ENCODE results near the gene KCTD2.

Gene KCTD2

DNA sequence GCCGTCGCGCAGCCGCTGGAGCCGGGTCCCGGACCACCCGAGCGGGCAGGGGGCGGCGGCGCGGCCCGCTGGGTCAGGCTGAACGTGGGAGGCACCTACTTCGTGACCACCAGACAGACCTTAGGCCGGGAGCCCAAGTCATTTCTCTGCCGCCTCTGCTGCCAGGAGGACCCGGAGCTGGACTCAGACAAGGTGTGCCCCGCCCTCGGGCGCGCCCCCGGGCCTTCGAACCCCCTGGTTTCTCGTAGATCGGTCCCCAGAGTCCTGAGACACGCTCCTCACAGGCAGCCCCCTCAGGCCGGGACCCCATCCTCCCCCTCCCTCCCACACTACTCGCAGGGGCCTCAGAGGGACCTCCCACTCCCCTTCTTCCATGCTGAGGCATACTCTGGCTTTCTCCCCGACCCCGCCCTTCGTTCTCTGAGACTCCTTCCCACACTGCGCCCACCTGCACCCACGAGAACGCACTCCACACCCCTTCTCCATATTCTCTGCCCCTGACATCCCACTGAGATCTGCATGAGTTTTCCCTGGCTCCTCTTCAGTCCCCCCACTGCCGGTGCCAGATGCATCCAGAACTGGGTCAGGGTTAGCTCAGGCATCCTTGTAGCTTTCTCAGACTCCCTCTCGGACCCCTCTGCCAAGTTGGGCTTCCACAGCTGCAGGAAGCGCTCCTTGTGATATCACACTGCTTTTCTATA lies 523 bp downstream of the KCTD2 start:
- DNase-seq (ENCODE audit: low read depth): no peak
- H3K4me3 ChIP-seq (ENCODE audit: low read depth, low read length): peak overlapping the region; percentile 100
- TF ChIP-seq, protein P1, sequence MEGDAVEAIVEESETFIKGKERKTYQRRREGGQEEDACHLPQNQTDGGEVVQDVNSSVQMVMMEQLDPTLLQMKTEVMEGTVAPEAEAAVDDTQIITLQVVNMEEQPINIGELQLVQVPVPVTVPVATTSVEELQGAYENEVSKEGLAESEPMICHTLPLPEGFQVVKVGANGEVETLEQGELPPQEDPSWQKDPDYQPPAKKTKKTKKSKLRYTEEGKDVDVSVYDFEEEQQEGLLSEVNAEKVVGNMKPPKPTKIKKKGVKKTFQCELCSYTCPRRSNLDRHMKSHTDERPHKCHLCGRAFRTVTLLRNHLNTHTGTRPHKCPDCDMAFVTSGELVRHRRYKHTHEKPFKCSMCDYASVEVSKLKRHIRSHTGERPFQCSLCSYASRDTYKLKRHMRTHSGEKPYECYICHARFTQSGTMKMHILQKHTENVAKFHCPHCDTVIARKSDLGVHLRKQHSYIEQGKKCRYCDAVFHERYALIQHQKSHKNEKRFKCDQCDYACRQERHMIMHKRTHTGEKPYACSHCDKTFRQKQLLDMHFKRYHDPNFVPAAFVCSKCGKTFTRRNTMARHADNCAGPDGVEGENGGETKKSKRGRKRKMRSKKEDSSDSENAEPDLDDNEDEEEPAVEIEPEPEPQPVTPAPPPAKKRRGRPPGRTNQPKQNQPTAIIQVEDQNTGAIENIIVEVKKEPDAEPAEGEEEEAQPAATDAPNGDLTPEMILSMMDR (conservative IDR thresholded peaks at IDR 0.05; ENCODE audit: low read depth, low read length): no peak

DNA sequence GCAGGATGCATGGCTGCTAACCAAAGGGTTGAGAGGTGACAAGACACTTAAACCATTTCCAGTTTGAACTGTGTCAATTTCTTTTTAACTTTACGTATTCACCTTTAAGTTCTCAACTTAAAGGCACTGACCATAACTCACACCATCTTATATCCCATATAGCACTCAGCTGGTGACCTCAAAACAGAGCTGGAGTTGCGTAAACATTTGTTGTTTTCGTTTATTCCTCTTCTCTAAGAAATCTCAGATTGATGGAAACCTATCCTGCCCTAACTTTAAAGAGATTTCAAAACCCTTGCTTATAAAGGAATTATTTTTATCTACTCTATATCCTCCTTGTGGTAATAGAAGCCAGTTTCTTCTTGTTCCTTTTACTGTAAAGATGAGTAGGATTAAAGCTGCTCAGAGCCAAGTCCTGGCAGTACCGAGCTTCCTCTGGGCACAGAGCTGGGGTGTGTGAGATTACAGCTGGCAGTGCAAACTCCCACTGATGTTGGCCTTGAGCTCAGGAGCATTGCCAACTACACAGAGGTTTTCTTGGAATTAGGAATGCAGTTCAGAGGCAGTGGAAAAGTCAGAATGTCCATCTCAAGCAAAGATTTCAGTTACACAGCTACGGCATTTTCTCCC lies 1.3 kb downstream of the KCTD2 start:
- DNase-seq (ENCODE audit: low read depth): no peak
- TF ChIP-seq, protein P1 (conservative IDR thresholded peaks at IDR 0.05; ENCODE audit: low read depth, low read length): no peak
- peak overlapping the region; percentile 100 for H3K4me3 ChIP-seq (ENCODE audit: low read depth, low read length)

DNA sequence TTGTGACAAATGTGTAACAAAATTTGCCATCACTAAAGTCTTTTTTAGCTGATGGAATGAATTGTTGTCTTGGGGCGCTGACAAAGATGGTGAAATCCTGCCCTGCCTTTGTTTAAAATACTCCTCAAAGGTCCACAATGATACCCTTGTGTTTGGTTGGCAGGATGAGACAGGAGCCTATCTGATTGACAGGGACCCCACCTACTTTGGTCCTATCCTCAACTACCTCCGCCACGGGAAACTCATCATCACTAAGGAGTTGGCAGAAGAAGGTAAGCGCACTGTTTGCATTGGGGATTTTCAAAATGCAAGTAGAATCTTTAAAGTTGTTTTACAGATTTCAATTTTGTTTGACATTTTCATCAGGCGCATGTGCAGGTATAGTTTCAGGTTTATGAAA lies 2.0 kb downstream of the KCTD2 start:
- TF ChIP-seq, protein P1 (conservative IDR thresholded peaks at IDR 0.05; ENCODE audit: low read depth, low read length): no peak
- H3K4me3 ChIP-seq (ENCODE audit: low read depth, low read length): no peak overlapping the region
- DNase-seq (ENCODE audit: low read depth): no peak

DNA sequence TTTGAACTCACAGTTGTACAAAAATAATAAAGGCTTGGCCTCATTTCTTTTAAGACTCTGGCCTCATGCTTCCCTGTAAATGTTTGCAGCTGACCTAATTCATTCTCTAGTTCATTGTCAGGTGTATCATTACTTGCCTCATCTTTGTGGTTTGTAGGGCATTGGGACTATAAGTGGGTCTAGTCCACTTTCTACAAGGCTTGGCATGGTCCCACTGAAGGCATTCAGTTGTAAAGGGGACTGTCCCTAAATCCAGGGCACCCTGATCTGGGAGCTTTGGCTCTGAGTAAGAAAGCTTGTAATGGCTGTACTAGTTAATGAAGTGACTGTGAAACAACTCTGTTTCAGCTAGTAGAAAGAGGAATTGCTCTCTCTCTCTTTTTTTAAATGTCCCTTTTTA lies 2.7 kb downstream of the KCTD2 start:
- no peak overlapping the region for H3K4me3 ChIP-seq (ENCODE audit: low read depth, low read length)
- TF ChIP-seq, protein P1 (conservative IDR thresholded peaks at IDR 0.05; ENCODE audit: low read depth, low read length): no peak
- DNase-seq (ENCODE audit: low read depth): no peak

DNA sequence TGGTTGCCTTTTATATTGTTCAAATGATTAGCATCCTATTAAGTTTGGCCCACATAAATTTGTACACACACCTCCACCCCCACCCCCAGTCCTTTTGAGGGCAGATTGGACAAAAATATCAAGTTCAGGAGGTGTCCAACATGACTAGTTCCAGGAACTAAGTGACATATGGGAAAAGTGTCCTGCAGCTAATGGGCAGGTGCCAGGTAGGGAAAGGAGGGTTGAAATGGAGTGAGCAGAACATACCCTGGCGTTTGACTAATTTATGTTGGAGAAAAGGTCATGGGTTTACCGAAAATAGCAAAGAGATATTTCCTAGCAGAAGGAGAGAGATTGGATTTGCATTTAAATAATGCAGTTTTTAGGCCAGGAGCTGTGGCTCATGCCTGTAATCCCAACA lies 4.9 kb downstream of the KCTD2 start:
- no peak overlapping the region for H3K4me3 ChIP-seq (ENCODE audit: low read depth, low read length)
- TF ChIP-seq, protein P1 (conservative IDR thresholded peaks at IDR 0.05; ENCODE audit: low read depth, low read length): no peak
- no peak for DNase-seq (ENCODE audit: low read depth)

DNA sequence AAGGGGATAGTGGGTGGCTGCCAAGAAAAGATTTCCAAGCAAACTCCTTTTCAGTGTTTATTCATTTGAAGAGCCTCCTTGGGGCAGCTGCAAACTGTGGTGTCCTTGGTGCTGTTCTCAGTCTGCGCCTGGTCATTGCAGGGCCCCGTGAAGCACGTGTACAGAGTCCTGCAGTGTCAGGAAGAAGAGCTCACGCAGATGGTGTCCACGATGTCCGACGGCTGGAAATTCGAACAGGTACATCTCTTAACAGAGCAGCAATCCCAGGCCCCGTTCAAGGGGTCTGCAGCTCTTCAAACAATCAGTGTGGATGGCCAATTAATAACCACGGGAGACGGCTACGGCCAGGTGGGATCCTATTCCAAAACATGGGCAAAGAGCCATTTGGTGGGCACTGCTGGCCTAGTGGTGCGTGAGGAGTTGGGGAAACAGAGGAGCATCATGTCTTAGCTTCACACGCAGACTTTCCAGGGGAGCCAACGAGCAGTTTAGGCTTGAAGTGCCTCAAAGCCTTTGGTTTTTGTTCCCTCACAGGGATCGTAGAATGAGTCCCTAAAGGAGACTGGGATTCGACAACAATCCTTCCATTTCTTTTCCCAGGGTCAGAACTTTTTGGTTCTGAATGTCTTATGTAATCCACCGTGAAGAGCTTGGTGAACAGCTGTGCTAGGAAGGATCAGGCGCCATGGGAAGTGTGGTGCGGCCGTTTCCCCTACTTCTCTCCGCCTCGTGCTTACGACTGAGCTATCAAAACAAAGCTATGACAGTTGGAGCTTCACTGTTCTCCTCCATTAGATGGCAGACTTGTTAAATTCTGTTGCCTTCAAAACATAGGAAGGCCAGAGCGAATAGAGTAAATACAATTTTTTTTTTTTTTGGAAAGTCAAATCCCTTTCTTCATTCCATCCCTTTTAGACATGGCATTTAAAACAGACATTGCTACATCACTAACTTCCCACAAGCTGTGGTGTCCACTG lies 12.6 kb downstream of the KCTD2 start:
- H3K4me3 ChIP-seq (ENCODE audit: low read depth, low read length): no peak overlapping the region
- TF ChIP-seq, protein P1 (conservative IDR thresholded peaks at IDR 0.05; ENCODE audit: low read depth, low read length): peak; percentile 67
- DNase-seq (ENCODE audit: low read depth): peak; percentile 87
